ENCODE data around the gene BBC3. TPM values are rescaled to one million over a fixed set of nuclear protein-coding genes. Genes with fewer than 3 reads are reported as not detected.
A peak's percentile ranks its signal among the peaks of the same experiment; 100 is the strongest.

The BBC3 gene
- polyA plus RNA-seq, 2 of the 4 experiments (the other 2 are of a cell fraction) = 6.0 to 8.9 TPM

GRCh38 chr19:47231215-47232054, 436 bp upstream of the BBC3 start (continued):
- no peak for TF ChIP-seq ELK1 (IDR thresholded peaks at IDR 0.05; ENCODE audit: low read depth, low read length)
- no peak for TF ChIP-seq FOSB (CRISPR knock-in tag; IDR thresholded peaks at IDR 0.05)
- TF ChIP-seq, protein P1, sequence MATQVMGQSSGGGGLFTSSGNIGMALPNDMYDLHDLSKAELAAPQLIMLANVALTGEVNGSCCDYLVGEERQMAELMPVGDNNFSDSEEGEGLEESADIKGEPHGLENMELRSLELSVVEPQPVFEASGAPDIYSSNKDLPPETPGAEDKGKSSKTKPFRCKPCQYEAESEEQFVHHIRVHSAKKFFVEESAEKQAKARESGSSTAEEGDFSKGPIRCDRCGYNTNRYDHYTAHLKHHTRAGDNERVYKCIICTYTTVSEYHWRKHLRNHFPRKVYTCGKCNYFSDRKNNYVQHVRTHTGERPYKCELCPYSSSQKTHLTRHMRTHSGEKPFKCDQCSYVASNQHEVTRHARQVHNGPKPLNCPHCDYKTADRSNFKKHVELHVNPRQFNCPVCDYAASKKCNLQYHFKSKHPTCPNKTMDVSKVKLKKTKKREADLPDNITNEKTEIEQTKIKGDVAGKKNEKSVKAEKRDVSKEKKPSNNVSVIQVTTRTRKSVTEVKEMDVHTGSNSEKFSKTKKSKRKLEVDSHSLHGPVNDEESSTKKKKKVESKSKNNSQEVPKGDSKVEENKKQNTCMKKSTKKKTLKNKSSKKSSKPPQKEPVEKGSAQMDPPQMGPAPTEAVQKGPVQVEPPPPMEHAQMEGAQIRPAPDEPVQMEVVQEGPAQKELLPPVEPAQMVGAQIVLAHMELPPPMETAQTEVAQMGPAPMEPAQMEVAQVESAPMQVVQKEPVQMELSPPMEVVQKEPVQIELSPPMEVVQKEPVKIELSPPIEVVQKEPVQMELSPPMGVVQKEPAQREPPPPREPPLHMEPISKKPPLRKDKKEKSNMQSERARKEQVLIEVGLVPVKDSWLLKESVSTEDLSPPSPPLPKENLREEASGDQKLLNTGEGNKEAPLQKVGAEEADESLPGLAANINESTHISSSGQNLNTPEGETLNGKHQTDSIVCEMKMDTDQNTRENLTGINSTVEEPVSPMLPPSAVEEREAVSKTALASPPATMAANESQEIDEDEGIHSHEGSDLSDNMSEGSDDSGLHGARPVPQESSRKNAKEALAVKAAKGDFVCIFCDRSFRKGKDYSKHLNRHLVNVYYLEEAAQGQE (IDR thresholded peaks at IDR 0.05) = peak; percentile 64
- 0 out of 2 replicates have a peak, but pooled peaks have one; percentile 41 for TF ChIP-seq TFCP2L1 (CRISPR knock-in tag; IDR thresholded peaks at IDR 0.05)
- peak; percentile 81 for TF ChIP-seq USF2 (IDR thresholded peaks at IDR 0.05)
- TF ChIP-seq NFE2L2 (conservative IDR thresholded peaks at IDR 0.05; ENCODE audit: low read length) = no peak
- TF ChIP-seq MYC (IDR thresholded peaks at IDR 0.05; ENCODE audit: borderline replicate concordance, low read length) = 0 out of 2 replicates have a peak, but pooled peaks have one; percentile 4

GRCh38 chr19:47230054-47230920, 712 bp downstream of the BBC3 start:
- Histone ChIP-seq H3K9me3 (no peaks in the 10 kb centered on the region), H3K4me3 (peak overlapping the region; percentile 89), H3K4me2 (peak overlapping the region; percentile 99), H3K4me1 (peaks cover 53% of the 10 kb centered on the region), H3K27ac (peak overlapping the region; percentile 87 to 98)
- WGBS (ENCODE audit: missing lambda C conversion rate) = 4% methylated on average over 22 of the region's 84 CpGs
- DNase-seq (ENCODE audit: low read depth in 1 of 2, low spot score in 1 of 2) (peak in 1 of 2 experiments; percentile 59), ATAC-seq (no peak), FAIRE-seq (no peak)
- CTCF ChIA-PET = interaction anchor here (1.0 to 24.7 kb wide), 5 partner anchors 8 to 36 kb away, joined by 3 to 893 read pairs (median 3); partner anchors contain the start of gene CCDC9
- POLR2A ChIA-PET = no interaction called here
- TF ChIP-seq KDM5A (IDR thresholded peaks at IDR 0.05) (no peak), CHD4 (IDR thresholded peaks at IDR 0.05; ENCODE audit: borderline replicate concordance) (peak; percentile 82; the same call in 1 of the 2 replicates), FOSL2 (IDR thresholded peaks at IDR 0.05) (no peak), FOSL2 (CRISPR knock-in tag; IDR thresholded peaks at IDR 0.05) (no peak), HOXA7 (CRISPR knock-in tag; IDR thresholded peaks at IDR 0.05) (no peak), CBX8 (IDR thresholded peaks at IDR 0.05) (no peak), KDM1A (IDR thresholded peaks at IDR 0.05; ENCODE audit: low read depth) (0 out of 2 replicates have a peak, but pooled peaks have one; percentile 94), USF2 (IDR thresholded peaks at IDR 0.05) (no peak), MAX (IDR thresholded peaks at IDR 0.05) (peak; percentile 87), FOXS1 (CRISPR knock-in tag; IDR thresholded peaks at IDR 0.05) (no peak), HDAC2 (IDR thresholded peaks at IDR 0.05) (peak; percentile 90), HEYL (CRISPR knock-in tag; IDR thresholded peaks at IDR 0.05) (no peak), RNF2 (IDR thresholded peaks at IDR 0.05; ENCODE audit: borderline replicate concordance, low read depth) (no peak), BHLHE40 (IDR thresholded peaks at IDR 0.05; ENCODE audit: low read depth, low read length) (no peak), RARB (CRISPR knock-in tag; IDR thresholded peaks at IDR 0.05) (no peak), HOXB5 (CRISPR knock-in tag; IDR thresholded peaks at IDR 0.05) (no peak), ZFP36 (IDR thresholded peaks at IDR 0.05; ENCODE audit: borderline replicate concordance, partially characterized antibody) (peak; percentile 99), CEBPB (IDR thresholded peaks at IDR 0.05) (no peak), TP53 (CRISPR knock-in tag; IDR thresholded peaks at IDR 0.05) (peak; percentile 35; the same call in 1 of the 2 replicates)
- TF ChIP-seq, protein P2, sequence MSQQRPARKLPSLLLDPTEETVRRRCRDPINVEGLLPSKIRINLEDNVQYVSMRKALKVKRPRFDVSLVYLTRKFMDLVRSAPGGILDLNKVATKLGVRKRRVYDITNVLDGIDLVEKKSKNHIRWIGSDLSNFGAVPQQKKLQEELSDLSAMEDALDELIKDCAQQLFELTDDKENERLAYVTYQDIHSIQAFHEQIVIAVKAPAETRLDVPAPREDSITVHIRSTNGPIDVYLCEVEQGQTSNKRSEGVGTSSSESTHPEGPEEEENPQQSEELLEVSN (IDR thresholded peaks at IDR 0.05; ENCODE audit: borderline replicate concordance, low read depth) = no peak
- TF ChIP-seq, protein P3, sequence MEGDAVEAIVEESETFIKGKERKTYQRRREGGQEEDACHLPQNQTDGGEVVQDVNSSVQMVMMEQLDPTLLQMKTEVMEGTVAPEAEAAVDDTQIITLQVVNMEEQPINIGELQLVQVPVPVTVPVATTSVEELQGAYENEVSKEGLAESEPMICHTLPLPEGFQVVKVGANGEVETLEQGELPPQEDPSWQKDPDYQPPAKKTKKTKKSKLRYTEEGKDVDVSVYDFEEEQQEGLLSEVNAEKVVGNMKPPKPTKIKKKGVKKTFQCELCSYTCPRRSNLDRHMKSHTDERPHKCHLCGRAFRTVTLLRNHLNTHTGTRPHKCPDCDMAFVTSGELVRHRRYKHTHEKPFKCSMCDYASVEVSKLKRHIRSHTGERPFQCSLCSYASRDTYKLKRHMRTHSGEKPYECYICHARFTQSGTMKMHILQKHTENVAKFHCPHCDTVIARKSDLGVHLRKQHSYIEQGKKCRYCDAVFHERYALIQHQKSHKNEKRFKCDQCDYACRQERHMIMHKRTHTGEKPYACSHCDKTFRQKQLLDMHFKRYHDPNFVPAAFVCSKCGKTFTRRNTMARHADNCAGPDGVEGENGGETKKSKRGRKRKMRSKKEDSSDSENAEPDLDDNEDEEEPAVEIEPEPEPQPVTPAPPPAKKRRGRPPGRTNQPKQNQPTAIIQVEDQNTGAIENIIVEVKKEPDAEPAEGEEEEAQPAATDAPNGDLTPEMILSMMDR (IDR thresholded peaks at IDR 0.05) = peak; percentile 100

All from A549 (cell line).